Gastrocnemius medialis (tissue), 4 donors: ENCODE data around the gene BMP4.

ENCODE experiments used
- CTCF ChIP-seq, 5 experiments: fragments of 450-650 bp in 3 of 5; fragments of 200-600 bp in 2 of 5; sonication (generic) in 2 of 5; IDR thresholded peaks in 4 of 5; conservative IDR thresholded peaks in 1 of 5; 1 replicate in 4 of 5; 2 replicates in 1 of 5; pipeline ENCODE4 v1.5.1; 2016 to 2019; ENCODE audit warnings: antibody characterized with exemption in 5 of 5, mild to moderate bottlenecking in 3 of 5, moderate library complexity in 3 of 5
- POLR2A ChIP-seq, 2 donors: fragments of 450-650 bp; IDR thresholded peaks; one replicate each; pipeline ENCODE4 v1.6.1; 2017; ENCODE audit warnings: antibody characterized with exemption in 2 of 2, mild to moderate bottlenecking in 2 of 2, moderate library complexity in 2 of 2

DNA sequence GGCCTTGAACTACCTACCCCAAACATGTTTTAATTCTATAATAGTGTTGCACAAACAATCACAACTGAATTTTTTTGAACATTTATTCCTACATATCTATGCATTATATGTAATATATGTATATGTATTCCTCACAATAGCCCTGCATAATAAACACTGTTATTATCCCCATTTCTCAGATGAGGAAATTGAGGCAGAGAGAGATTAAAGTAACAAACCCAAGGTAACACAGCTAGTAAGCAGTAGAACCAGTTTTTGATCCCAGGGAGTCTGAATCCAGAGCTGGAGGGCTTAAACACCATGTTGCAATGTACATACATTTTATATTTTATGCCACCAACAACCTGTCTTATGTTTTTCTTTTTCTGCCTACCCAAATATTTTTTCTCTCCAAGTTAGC, 26.5 kb upstream of the BMP4 start:
- TF ChIP-seq CTCF (IDR thresholded peaks at IDR 0.05 in 4 of 5, conservative IDR thresholded peaks at IDR 0.05 in 1 of 5), result no peak
- TF ChIP-seq POLR2A (IDR thresholded peaks at IDR 0.05), result no peak
